Peyer's patch (tissue), 4 donors: ENCODE results near the gene CHST11. TPM values are rescaled to one million over a fixed set of nuclear protein-coding genes. Genes with fewer than 3 reads are reported as not detected.
"Not testable (repeated sequence)": the region's sequence is repeated elsewhere in the genome, so short reads cannot be mapped to it uniquely, and the experiment has no call there.

Source experiments
- DNase-seq, 3 donors: peaks; one replicate each; pipeline ENCODE4 v3.0.0-alpha.2; 2017 to 2019
- H3K27ac ChIP-seq, 4 donors: fragments of 200-600 bp; sonication (generic); one replicate each; pipeline ENCODE4 v1.5.1; 2016 to 2019
- H3K27me3 ChIP-seq, 2 donors: fragments of 200-600 bp; sonication (generic); one replicate each; pipeline ENCODE4 v1.5.1; 2019
- H3K36me3 ChIP-seq, 3 donors: fragments of 200-600 bp; sonication (generic); one replicate each; pipeline ENCODE4 v1.5.1; 2016 to 2019
- H3K4me1 ChIP-seq, 4 donors: fragments of 200-600 bp; sonication (generic); one replicate each; pipeline ENCODE4 v1.5.1; 2016 to 2019
- H3K4me3 ChIP-seq, 4 donors: fragments of 200-600 bp; sonication (generic); 1 replicate in 3 of 4; 2 replicates in 1 of 4; pipeline ENCODE4 v1.5.1; 2016 to 2019; ENCODE audit warnings: mild to moderate bottlenecking in 1 of 4
- H3K9me3 ChIP-seq, 4 donors: fragments of 200-600 bp; sonication (generic); one replicate each; pipeline ENCODE4 v1.5.1; 2016 to 2019; ENCODE audit warnings: mild to moderate bottlenecking in 1 of 4
- POLR2A ChIP-seq, 2 donors: fragments of 450-650 bp; IDR thresholded peaks; one replicate each; pipeline ENCODE4 v1.5.1; 2017; ENCODE audit warnings: antibody characterized with exemption in 2 of 2, mild to moderate bottlenecking in 2 of 2, moderate library complexity in 2 of 2
- total RNA-seq, 4 donors: library from RNA; depleted of rRNA; stranded (reverse); fragments of >200 nt; gene quantifications; one replicate each; pipeline ENCODE4 v1.1.0, GENCODE V29; 2016
- TF ChIP-seq, protein P1 (sequence below), 6 experiments: fragments of 450-650 bp in 4 of 6; fragments of 200-600 bp in 2 of 6; sonication (generic) in 1 of 6; IDR thresholded peaks; one replicate each; pipeline ENCODE4 v1.5.1; 2017 to 2019; ENCODE audit warnings: antibody characterized with exemption in 6 of 6, mild to moderate bottlenecking in 3 of 6, moderate library complexity in 1 of 6

The CHST11 gene
- total RNA-seq, 4 donors from 2014 or later = 9.9 to 119 (median 15.6) TPM

DNA sequence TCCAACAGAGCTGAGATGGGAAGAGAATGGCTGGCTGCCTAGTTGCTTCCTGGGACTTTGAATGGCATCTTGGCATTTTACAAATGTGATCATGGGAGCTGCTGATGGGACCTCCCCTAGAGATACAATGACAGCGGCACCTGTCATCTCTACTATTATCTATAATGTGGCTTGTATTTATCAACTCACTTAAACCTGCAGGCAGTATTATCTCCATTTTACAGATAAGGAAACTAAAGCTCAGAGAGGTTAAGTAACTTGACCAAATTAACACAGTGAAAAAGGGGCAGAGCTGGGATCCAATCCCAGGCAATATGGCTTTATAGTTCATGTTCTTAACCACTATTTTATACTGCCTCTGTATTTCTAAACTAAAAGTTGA lies 111.7 kb downstream of the CHST11 start:
- TF ChIP-seq POLR2A (IDR thresholded peaks at IDR 0.05) = no peak
- TF ChIP-seq, protein P1, sequence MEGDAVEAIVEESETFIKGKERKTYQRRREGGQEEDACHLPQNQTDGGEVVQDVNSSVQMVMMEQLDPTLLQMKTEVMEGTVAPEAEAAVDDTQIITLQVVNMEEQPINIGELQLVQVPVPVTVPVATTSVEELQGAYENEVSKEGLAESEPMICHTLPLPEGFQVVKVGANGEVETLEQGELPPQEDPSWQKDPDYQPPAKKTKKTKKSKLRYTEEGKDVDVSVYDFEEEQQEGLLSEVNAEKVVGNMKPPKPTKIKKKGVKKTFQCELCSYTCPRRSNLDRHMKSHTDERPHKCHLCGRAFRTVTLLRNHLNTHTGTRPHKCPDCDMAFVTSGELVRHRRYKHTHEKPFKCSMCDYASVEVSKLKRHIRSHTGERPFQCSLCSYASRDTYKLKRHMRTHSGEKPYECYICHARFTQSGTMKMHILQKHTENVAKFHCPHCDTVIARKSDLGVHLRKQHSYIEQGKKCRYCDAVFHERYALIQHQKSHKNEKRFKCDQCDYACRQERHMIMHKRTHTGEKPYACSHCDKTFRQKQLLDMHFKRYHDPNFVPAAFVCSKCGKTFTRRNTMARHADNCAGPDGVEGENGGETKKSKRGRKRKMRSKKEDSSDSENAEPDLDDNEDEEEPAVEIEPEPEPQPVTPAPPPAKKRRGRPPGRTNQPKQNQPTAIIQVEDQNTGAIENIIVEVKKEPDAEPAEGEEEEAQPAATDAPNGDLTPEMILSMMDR (IDR thresholded peaks at IDR 0.05) = no peak
- DNase-seq = no peak
- no peaks in the 10 kb centered on the region for H3K36me3 ChIP-seq
- no peaks in the 10 kb centered on the region for H3K27me3 ChIP-seq
- H3K4me3 ChIP-seq = no peak overlapping the region
- H3K4me1 ChIP-seq = peaks cover 0 to 14% (median 1%) of the 10 kb centered on the region in 4 donors
- peaks cover 0 to 4% (median 0%) of the 10 kb centered on the region in 4 donors for H3K9me3 ChIP-seq
- H3K27ac ChIP-seq = no peak overlapping the region

DNA sequence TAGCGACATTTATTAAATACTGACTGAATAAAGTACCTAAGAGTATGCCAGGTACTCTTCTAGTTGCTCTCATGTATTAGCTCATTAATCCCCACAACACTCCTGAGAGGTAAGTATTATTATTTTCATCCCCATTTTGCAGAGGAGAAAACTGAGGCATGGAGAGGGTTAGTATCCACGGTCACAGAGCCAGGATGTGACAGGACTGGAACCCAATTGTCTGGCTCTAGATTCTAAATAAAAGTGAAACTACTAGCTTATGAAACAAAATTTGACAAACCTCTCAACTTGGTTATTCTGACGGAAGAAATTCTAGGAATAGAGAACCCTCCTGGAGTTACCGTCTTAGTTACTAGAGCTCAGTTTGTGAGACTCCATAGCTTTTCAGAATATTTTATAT lies 112.2 kb downstream of the CHST11 start:
- no peak for TF ChIP-seq POLR2A (IDR thresholded peaks at IDR 0.05)
- Histone ChIP-seq H3K9me3 (peaks cover 0 to 4% (median 0%) of the 10 kb centered on the region in 4 donors), H3K27me3 (no peaks in the 10 kb centered on the region), H3K36me3 (no peaks in the 10 kb centered on the region), H3K27ac (peak overlapping the region in 1 of 4 donors; percentile 9), H3K4me1 (peaks cover 0 to 14% (median 1%) of the 10 kb centered on the region in 4 donors), H3K4me3 (no peak overlapping the region)
- no peak for DNase-seq

DNA sequence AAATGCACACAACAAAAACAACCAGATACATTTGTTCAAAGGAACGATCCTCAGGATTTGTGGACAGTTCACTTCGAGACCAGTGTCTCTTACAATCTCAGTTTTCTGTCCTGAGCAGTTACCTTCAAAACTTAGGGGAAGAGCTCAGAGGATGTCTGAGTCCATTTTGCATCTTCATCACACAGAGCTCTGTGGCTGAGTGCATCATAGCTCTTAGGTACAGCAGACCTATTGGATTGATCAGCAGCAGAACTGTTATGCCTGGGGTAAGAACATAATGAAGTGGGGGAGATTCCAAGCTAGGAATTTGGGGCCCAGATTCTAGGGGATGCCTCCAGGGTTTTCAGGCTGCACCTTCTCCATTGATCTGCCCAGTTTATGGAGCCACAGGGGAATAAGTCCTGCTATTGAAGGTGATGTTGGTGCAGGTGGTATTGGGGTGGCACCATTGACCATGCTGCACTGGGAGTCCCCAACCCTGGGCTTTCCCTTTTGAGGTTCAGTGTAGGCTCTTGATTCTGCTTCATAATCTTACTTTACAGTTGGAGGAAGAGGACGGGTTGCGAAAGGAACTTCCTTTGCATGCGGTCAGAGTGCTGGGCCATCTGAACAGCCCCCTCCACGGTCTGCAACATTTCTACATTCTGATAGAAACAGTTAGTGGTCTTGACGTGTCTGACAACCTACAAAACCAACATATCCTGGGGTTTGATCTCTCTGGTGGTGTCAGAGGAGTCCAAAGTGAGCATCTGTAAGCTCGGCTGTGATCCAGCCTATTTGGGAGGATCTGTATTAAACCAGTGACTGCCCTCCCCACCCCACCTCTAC lies 112.8 kb downstream of the CHST11 start:
- H3K4me3 ChIP-seq = no peak overlapping the region
- peak in 2 of 3 donors; percentile 76 to 86 for DNase-seq
- H3K4me1 ChIP-seq = peaks cover 0 to 14% (median 1%) of the 10 kb centered on the region in 4 donors
- H3K27me3 ChIP-seq = no peaks in the 10 kb centered on the region
- H3K9me3 ChIP-seq = peaks cover 0 to 4% (median 0%) of the 10 kb centered on the region in 4 donors
- no peaks in the 10 kb centered on the region for H3K36me3 ChIP-seq
- peak overlapping the region in 3 of 4 donors; percentile 9 to 64 (median 54) for H3K27ac ChIP-seq
- no peak for TF ChIP-seq POLR2A (IDR thresholded peaks at IDR 0.05)
- TF ChIP-seq, protein P1 (IDR thresholded peaks at IDR 0.05) = no peak

DNA sequence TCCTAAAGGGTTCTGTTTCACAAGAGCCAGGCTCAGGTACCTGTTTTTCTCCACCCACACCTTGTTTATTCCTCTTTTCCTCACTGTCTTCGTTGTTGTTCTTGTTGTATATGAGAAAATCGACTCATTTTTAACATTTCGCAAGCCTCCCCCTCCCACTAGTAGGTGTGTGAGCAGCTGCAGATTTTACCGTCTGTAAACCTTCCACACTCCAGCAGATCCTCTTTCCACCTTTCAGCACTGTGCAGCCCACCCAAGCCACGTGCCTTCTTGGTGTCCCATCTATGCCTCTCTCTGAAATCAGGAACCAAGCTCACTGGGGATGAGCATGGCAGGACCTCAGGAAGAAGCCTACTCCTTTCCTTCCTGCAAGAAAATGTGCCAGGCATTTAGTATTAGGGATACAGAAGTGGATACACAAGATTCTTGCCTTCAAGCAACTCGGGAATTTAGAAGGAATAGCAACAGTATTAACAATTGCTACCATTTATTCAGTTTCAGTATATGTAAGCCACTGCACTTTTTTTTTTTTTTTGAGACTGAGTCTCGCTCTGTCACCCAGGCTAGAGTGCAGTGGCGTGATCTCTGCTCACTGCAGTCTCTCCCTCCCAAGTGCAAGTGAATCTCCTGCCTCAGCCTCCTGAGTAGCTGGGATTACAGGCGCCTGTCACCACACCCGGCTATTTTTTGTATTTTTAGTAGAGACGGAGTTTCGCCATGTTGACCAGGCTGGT lies 113.6 kb downstream of the CHST11 start:
- TF ChIP-seq, protein P1 (IDR thresholded peaks at IDR 0.05) = no peak
- no peak for TF ChIP-seq POLR2A (IDR thresholded peaks at IDR 0.05)
- Histone ChIP-seq H3K4me1 (peaks cover 0 to 14% (median 1%) of the 10 kb centered on the region in 4 donors), H3K36me3 (no peaks in the 10 kb centered on the region), H3K9me3 (no peaks in the 10 kb centered on the region), H3K27ac (peak overlapping the region in 2 of 4 donors; percentile 54 to 64), H3K27me3 (no peaks in the 10 kb centered on the region), H3K4me3 (no peak overlapping the region)
- DNase-seq = no peak

DNA sequence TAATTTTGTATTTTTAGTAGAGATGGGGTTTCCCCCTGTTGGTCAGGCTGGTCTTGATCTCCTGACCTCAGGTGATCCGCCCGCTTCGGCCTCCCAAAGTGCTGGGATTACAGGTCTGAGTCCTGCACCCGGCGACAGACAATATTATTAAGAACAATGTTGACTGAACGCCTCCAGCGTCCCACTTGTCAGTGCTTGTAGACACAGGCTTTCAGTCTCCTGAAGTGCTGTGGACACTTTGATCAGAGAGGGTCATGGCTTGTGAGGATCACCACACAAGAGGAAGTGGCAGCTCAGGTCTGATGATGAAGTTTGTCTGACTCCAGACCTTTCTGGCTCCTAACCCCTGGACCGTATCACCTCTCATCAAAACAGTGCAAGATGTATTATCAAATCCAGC lies 114.6 kb downstream of the CHST11 start:
- TF ChIP-seq, protein P1 (IDR thresholded peaks at IDR 0.05) = no peak
- TF ChIP-seq POLR2A (IDR thresholded peaks at IDR 0.05) = no peak
- Histone ChIP-seq H3K4me3 (no peak overlapping the region), H3K9me3 (no peaks in the 10 kb centered on the region), H3K36me3 (no peaks in the 10 kb centered on the region), H3K27ac (peak overlapping the region in 1 of 4 donors; percentile 18), H3K27me3 (no peaks in the 10 kb centered on the region), H3K4me1 (peaks cover 0 to 14% (median 1%) of the 10 kb centered on the region in 4 donors)
- DNase-seq = peak in 2 of 3 donors; percentile 68 to 74

DNA sequence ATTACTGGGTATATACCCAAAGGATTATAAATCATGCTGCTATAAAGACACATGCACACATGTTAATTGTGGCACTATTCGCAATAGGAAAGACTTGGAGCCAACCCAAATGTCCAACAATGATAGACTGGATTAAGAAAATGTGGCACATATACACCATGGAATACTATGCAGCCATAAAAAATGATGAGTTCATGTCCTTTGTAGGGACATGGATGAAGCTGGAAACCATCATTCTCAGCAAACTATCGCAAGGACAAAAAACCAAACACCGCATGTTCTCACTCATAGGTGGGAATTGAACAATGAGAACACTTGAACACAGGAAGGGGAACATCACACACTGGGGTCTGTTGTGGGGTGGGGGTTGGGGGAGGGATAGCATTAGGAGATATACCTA lies 117.6 kb downstream of the CHST11 start:
- not testable (repeated sequence) for H3K27ac ChIP-seq, H3K9me3 ChIP-seq, H3K4me1 ChIP-seq, DNase-seq, H3K36me3 ChIP-seq, H3K27me3 ChIP-seq, H3K4me3 ChIP-seq

DNA sequence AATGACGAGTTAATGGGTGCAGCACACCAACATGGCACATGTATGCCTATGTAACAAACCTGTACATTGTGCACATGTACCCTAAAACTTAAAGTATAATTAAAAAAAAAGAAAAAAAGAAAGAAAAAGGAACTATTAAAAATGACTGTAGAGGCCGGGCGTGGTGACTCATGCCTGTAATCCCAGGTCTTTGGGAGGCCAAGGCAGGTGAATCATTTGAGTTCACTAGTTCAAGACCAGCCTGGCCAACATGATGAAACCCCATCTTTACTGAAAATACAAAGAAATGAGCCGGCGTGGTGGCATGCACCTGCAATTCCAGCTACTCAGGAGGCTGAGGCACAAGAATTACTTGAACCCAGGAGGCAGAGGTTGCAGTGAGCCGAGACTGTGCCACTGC lies 118.0 kb downstream of the CHST11 start:
- not testable (repeated sequence) for H3K4me3 ChIP-seq, H3K27me3 ChIP-seq, H3K9me3 ChIP-seq, H3K4me1 ChIP-seq, H3K27ac ChIP-seq, DNase-seq, H3K36me3 ChIP-seq
